ENCODE measurements around the gene CCDC197. TPM values are rescaled to one million over a fixed set of nuclear protein-coding genes. Genes with fewer than 3 reads are reported as not detected.

The CCDC197 gene
- total and polyA plus RNA-seq, 2 donors (not counting 1 experiment from before 2014, with no cell fraction given) = not detected

- Histone ChIP-seq H3K27ac (ENCODE audit: low read length in 2 of 2) (no peak overlapping the region), H3K27me3 (replicated peaks in 1 of 4; ENCODE audit: control extremely low read depth in 1 of 4, control insufficient read depth in 3 of 4, insufficient read depth in 4 of 4, low read length in 3 of 4) (peaks cover 0 to 19% (median 4%) of the 10 kb centered on the region in 4 experiments), H3K4me3 (ENCODE audit: control extremely low read depth in 1 of 5, extremely low read depth in 1 of 5, insufficient read depth in 1 of 5, low read depth in 2 of 5, low read length in 4 of 5) (no peak overlapping the region), H3K4me2 (replicated peaks; ENCODE audit: low read depth, low read length, poor library complexity, severe bottlenecking) (no peak overlapping the region), H4K20me1 (ENCODE audit: control insufficient read depth, insufficient read depth, low read length, poor library complexity, severe bottlenecking) (no peaks in the 10 kb centered on the region), H3K9ac (ENCODE audit: low read length) (no peak overlapping the region), H3K36me3 (replicated peaks in 1 of 2; ENCODE audit: control extremely low read depth in 1 of 2, control insufficient read depth in 1 of 2, extremely low read depth in 1 of 2, insufficient read depth in 2 of 2, low read length in 1 of 2) (no peaks in the 10 kb centered on the region), H3K79me2 (ENCODE audit: control insufficient read depth, insufficient read depth, low read length) (no peaks in the 10 kb centered on the region), H2AFZ (ENCODE audit: insufficient read depth, low read depth, low read length, poor library complexity, severe bottlenecking) (no peak overlapping the region), H3K4me1 (ENCODE audit: control insufficient read depth in 2 of 2, insufficient read depth in 2 of 2, low read length in 2 of 2) (no peaks in the 10 kb centered on the region), H3K9me3 (ENCODE audit: control extremely low read depth in 1 of 3, control insufficient read depth in 2 of 3, insufficient read depth in 1 of 3, low read length in 2 of 3) (no peaks in the 10 kb centered on the region)
- no peak for TF ChIP-seq EZH2 (IDR thresholded peaks at IDR 0.05; ENCODE audit: borderline replicate concordance, insufficient read depth, low read depth, low read length, poor library complexity, severe bottlenecking)
- TF ChIP-seq CTCF (IDR thresholded peaks at IDR 0.05) = no peak
- CTCF ChIA-PET = interaction anchor here (5.6 kb wide), 1 partner anchor 15 kb away, joined by 34 read pairs; no protein-coding TSS in a partner anchor
- WGBS (ENCODE audit: insufficient coverage) = 90% methylated on average over 4 of the region's 4 CpGs
- Mint-ChIP-seq H3K9me3 (ENCODE audit: insufficient read depth) (no peaks in the 10 kb centered on the region), H3K4me3 (no peak overlapping the region), H3K4me1 (no peaks in the 10 kb centered on the region), H3K27ac (no peak overlapping the region), H3K27me3 (peaks cover 37% of the 10 kb centered on the region)
- intact Hi-C loops (cut with micrococcal nuclease) = no loop called here
- DNase-seq = no peak
- ATAC-seq (ENCODE audit: low read depth) = no peak
- POLR2A ChIA-PET = no interaction called here
Observed at GRCh38 chr14:94020267-94020666, 23.2 kb downstream of the CCDC197 start.

- no peak overlapping the region for H3K4me2 ChIP-seq (replicated peaks; ENCODE audit: low read depth, low read length, poor library complexity, severe bottlenecking)
- Mint-ChIP-seq H3K4me1 (peaks cover 4% of the 10 kb centered on the region), H3K27me3 (peaks cover 39% of the 10 kb centered on the region), H3K9me3 (ENCODE audit: insufficient read depth) (no peaks in the 10 kb centered on the region), H3K27ac (no peak overlapping the region), H3K4me3 (no peak overlapping the region)
- ChIA-PET POLR2A (no interaction called here), CTCF (interaction anchor here (5.6 kb wide), 1 partner anchor 14 kb away, joined by 34 read pairs; no protein-coding TSS in a partner anchor)
- H3K79me2 ChIP-seq (ENCODE audit: control insufficient read depth, insufficient read depth, low read length) = no peaks in the 10 kb centered on the region
- H3K27ac ChIP-seq (ENCODE audit: low read length in 2 of 2) = no peak overlapping the region
- no CpG with 5 or more reads among the region's 2 CpGs for WGBS (ENCODE audit: insufficient coverage)
- H4K20me1 ChIP-seq (ENCODE audit: control insufficient read depth, insufficient read depth, low read length, poor library complexity, severe bottlenecking) = no peaks in the 10 kb centered on the region
- ATAC-seq (ENCODE audit: low read depth) (no peak), DNase-seq (no peak)
- no peak overlapping the region for H3K4me3 ChIP-seq (ENCODE audit: control extremely low read depth in 1 of 5, extremely low read depth in 1 of 5, insufficient read depth in 1 of 5, low read depth in 2 of 5, low read length in 4 of 5)
- intact Hi-C loops (cut with micrococcal nuclease) = no loop called here
- H2AFZ ChIP-seq (ENCODE audit: insufficient read depth, low read depth, low read length, poor library complexity, severe bottlenecking) = no peak overlapping the region
- TF ChIP-seq CTCF (IDR thresholded peaks at IDR 0.05) (no peak), EZH2 (IDR thresholded peaks at IDR 0.05; ENCODE audit: borderline replicate concordance, insufficient read depth, low read depth, low read length, poor library complexity, severe bottlenecking) (no peak)
- H3K9ac ChIP-seq (ENCODE audit: low read length) = no peak overlapping the region
- H3K27me3 ChIP-seq (replicated peaks in 1 of 4; ENCODE audit: control extremely low read depth in 1 of 4, control insufficient read depth in 3 of 4, insufficient read depth in 4 of 4, low read length in 3 of 4) = peaks cover 0 to 19% (median 7%) of the 10 kb centered on the region in 4 experiments
- H3K4me1 ChIP-seq (ENCODE audit: control insufficient read depth in 2 of 2, insufficient read depth in 2 of 2, low read length in 2 of 2) = peaks cover 5% of the 10 kb centered on the region in 2 donors
- H3K9me3 ChIP-seq (ENCODE audit: control extremely low read depth in 1 of 3, control insufficient read depth in 2 of 3, insufficient read depth in 1 of 3, low read length in 2 of 3) = no peaks in the 10 kb centered on the region
- no peaks in the 10 kb centered on the region for H3K36me3 ChIP-seq (replicated peaks in 1 of 2; ENCODE audit: control extremely low read depth in 1 of 2, control insufficient read depth in 1 of 2, extremely low read depth in 1 of 2, insufficient read depth in 2 of 2, low read length in 1 of 2)
Observed at GRCh38 chr14:94021001-94021400, 23.9 kb downstream of the CCDC197 start.

Data from B cell (primary cell).